Transverse colon (tissue), 3 donors: ENCODE measurements around the gene SUFU.

Experiments
- CTCF ChIP-seq, 5 experiments: fragments of 200-600 bp in 3 of 5; fragments of 450-650 bp in 2 of 5; sonication (generic) in 3 of 5; IDR thresholded peaks; 1 replicate in 2 of 5; 2 replicates in 3 of 5; pipeline ENCODE4 v1.5.1; 2016 to 2017; ENCODE audit warnings: antibody characterized with exemption in 5 of 5, inconsistent platforms in 3 of 5, mild to moderate bottlenecking in 2 of 5, moderate library complexity in 1 of 5
- EP300 ChIP-seq: sonication (generic); formaldehyde crosslinking; IDR thresholded peaks from one replicate; pipeline ENCODE4 v1.6.1; 2017; ENCODE audit warnings: antibody characterized with exemption, low read depth
- POLR2A ChIP-seq: fragments of 450-650 bp; IDR thresholded peaks from one replicate; pipeline ENCODE4 v1.6.1; 2016; ENCODE audit warnings: antibody characterized with exemption, mild to moderate bottlenecking, moderate library complexity

DNA sequence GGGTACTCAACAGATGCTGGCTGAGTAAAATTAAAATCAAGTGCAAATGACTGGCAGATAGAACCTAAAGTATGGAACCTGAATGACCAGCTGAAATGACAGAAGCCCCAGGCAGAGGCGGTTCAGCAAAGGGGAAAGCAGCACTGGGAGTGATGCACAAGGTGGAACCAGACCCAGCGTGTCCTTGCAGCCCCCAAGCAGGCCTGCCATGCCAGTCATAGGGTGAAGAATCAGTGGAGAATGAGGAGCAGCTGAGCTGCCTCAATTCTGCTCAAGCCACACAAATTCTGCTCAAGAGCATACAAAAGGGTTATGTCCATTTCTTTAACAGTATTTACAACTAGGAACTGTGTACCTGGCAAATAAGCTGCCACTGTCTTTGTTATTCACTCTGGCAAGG is 10.0 kb upstream of the SUFU start:
- TF ChIP-seq CTCF (IDR thresholded peaks at IDR 0.05), result no peak
- no peak for TF ChIP-seq EP300
- TF ChIP-seq POLR2A, result no peak
